Calu3 (cell line): Measurements from ENCODE around the gene FOXP1. TPM values are rescaled to one million over a fixed set of nuclear protein-coding genes. Genes with fewer than 3 reads are reported as not detected.

Source experiments
- BruUV-seq: library from RNA; stranded (reverse); fragments of 400-500 nt; replicated peaks from 2 replicates; lab custom pipeline; 2021; lab: Mats Ljungman, UMichigan
- CTCF ChIA-PET: fragments of 300-600 bp; sonication (Branson Sonifier 250); formaldehyde crosslinking; loops from one replicate; lab custom pipeline; 2022; ENCODE audit warnings: antibody characterized with exemption; lab: Charles Lee
- DNase-seq: peaks from one replicate; pipeline ENCODE4 v3.0.0; 2022
- H3K27ac Mint-ChIP-seq: one replicate; pipeline ENCODE4 v1.8.0; 2022; ENCODE audit warnings: mixed read lengths; ENCODE audit not compliant: unreplicated experiment
- H3K27me3 Mint-ChIP-seq: one replicate; pipeline ENCODE4 v1.8.0; 2022; ENCODE audit warnings: mixed read lengths; ENCODE audit not compliant: unreplicated experiment
- H3K36me3 Mint-ChIP-seq: one replicate; pipeline ENCODE4 v1.8.0; 2022; ENCODE audit warnings: mild to moderate bottlenecking, moderate library complexity, mixed read lengths; ENCODE audit not compliant: insufficient read depth, unreplicated experiment
- H3K4me1 Mint-ChIP-seq: one replicate; pipeline ENCODE4 v1.8.0; 2022; ENCODE audit warnings: mild to moderate bottlenecking, low read depth, mixed read lengths; ENCODE audit not compliant: unreplicated experiment
- H3K4me3 Mint-ChIP-seq: one replicate; pipeline ENCODE4 v1.8.0; 2022; ENCODE audit warnings: mild to moderate bottlenecking, low read depth, moderate library complexity, mixed read lengths; ENCODE audit not compliant: unreplicated experiment
- H3K9me3 Mint-ChIP-seq: one replicate; pipeline ENCODE4 v1.8.0; 2022; ENCODE audit warnings: low read depth, mixed read lengths; ENCODE audit not compliant: unreplicated experiment
- intact Hi-C: fragments of 100-400 bp; cut with micrococcal nuclease; formaldehyde crosslinking; loops from one replicate; pipeline ENCODE4 v1.10.0; 2022; ENCODE audit not compliant: unreplicated experiment
- total RNA-seq: library from RNA; stranded (reverse); gene quantifications from 2 replicates; pipeline ENCODE4 v1.2.3, GENCODE V29; 2022
- TF ChIP-seq, protein P1 (sequence below): fragments of 200-600 bp; IDR thresholded peaks from one replicate; pipeline ENCODE4 v1.8.0; 2022; ENCODE audit warnings: antibody characterized with exemption; ENCODE audit not compliant: unreplicated experiment

Gene FOXP1
- total RNA-seq, 1 experiment from 2014 or later, result 82.8 TPM

DNA sequence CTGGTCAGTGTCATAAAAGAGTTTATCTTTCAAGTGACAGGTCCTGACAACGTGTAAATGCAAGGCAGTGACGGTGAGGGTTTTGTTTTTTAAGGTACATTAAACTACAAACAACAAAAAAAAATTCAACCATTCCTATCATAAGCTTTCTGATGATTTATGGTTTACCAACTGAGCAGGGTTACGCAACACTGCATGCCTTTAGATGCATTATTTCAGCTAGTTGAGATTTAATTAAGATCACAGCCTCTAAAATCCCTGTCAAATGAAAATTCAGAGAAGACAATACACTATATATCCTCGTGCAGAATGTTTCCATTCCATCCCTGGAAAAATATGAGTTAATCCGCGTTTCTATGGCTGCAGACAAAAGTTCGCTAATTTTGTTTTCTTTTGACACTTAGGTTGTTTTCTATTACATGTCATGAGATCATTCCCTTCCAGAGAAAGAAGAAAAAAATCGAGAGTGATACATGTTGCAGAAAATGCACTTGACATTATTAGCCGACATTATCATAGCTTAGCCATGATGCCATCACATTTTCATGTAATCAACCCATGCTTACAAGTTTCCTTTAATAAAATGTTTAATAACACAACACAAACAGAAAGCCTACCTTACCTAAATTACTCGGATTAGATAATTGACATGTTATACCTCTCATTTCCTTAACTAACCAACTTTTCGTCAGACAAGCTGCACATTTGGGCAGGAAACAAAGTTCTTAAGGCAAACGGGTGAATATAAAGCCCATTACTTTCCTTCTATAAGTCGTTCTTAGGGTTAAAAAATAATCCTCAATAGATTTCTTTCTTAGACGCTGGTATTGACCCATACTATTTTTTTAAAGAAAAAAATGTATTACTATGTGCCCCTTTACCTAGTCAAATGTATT lies 521.2 kb downstream of the FOXP1 start:
- Mint-ChIP-seq H3K4me3 (no peak overlapping the region), H3K27ac (peak overlapping the region; percentile 75), H3K4me1 (peaks cover 34% of the 10 kb centered on the region), H3K27me3 (no peaks in the 10 kb centered on the region), H3K36me3 (peaks cover 12% of the 10 kb centered on the region), H3K9me3 (no peaks in the 10 kb centered on the region)
- TF ChIP-seq, protein P1, sequence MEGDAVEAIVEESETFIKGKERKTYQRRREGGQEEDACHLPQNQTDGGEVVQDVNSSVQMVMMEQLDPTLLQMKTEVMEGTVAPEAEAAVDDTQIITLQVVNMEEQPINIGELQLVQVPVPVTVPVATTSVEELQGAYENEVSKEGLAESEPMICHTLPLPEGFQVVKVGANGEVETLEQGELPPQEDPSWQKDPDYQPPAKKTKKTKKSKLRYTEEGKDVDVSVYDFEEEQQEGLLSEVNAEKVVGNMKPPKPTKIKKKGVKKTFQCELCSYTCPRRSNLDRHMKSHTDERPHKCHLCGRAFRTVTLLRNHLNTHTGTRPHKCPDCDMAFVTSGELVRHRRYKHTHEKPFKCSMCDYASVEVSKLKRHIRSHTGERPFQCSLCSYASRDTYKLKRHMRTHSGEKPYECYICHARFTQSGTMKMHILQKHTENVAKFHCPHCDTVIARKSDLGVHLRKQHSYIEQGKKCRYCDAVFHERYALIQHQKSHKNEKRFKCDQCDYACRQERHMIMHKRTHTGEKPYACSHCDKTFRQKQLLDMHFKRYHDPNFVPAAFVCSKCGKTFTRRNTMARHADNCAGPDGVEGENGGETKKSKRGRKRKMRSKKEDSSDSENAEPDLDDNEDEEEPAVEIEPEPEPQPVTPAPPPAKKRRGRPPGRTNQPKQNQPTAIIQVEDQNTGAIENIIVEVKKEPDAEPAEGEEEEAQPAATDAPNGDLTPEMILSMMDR, result no peak
- no peak for DNase-seq
- no TSS peak for BruUV-seq
- intact Hi-C loops, result loop anchor here (2.0 to 10.0 kb wide), 4 partner anchors 35 to 347 kb away; no protein-coding TSS in a partner anchor
- CTCF ChIA-PET, result interaction anchor here (0.5 kb wide), 1 partner anchor 30 kb away, joined by 3 read pairs; no protein-coding TSS in a partner anchor

DNA sequence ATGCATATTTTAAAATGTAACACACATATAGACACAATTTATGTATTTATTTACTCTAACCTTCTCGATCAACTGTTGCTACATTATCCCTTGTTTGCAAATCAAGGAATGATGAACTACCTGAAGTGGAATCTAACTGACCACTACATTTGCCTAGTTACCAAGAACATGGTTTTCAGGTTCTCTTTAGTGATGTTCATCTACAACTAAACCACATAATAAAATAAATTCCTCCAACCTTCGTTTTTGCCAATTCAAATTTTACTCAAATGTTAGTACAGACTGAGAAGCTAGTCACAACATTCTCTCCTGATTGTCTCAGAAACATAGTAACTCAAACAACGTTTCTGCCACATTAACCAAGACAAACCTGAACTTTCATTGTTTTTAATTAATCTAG lies 521.9 kb downstream of the FOXP1 start:
- Mint-ChIP-seq H3K27ac (peak overlapping the region; percentile 75), H3K36me3 (peaks cover 7% of the 10 kb centered on the region), H3K4me1 (peaks cover 27% of the 10 kb centered on the region), H3K9me3 (no peaks in the 10 kb centered on the region), H3K4me3 (no peak overlapping the region), H3K27me3 (no peaks in the 10 kb centered on the region)
- intact Hi-C loops, result loop anchor here (2.0 to 10.0 kb wide), 3 partner anchors 34 to 523 kb away; no protein-coding TSS in a partner anchor
- BruUV-seq, result no TSS peak
- TF ChIP-seq, protein P1, result no peak
- CTCF ChIA-PET, result no interaction called here
- no peak for DNase-seq

DNA sequence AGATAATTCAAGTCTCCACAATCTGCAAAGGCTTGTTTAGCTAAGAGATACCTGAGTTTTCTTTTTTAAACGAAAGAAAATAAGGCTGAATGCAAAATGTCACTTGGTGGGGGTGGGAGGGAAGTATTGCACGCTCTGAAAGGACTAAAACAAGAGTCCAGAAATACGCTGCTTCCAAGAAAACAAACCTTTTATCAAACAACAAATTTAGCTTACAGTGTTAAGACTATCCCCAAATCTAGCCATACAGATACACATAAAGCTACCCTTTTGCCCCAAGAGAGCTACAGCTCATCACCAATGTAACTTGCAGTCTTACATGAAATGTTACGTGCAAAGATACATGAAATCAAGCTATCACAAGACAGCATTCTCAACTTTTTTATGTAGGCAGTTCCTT lies 522.5 kb downstream of the FOXP1 start:
- CTCF ChIA-PET, result no interaction called here
- H3K27ac Mint-ChIP-seq, result peak overlapping the region; percentile 75
- no peak for DNase-seq
- no TSS peak for BruUV-seq
- H3K4me1 Mint-ChIP-seq, result peaks cover 23% of the 10 kb centered on the region
- intact Hi-C loops, result loop anchor here (2.0 to 10.0 kb wide), 3 partner anchors 34 to 524 kb away; no protein-coding TSS in a partner anchor
- H3K4me3 Mint-ChIP-seq, result no peak overlapping the region
- H3K36me3 Mint-ChIP-seq, result peaks cover 2% of the 10 kb centered on the region
- no peaks in the 10 kb centered on the region for H3K9me3 Mint-ChIP-seq
- no peaks in the 10 kb centered on the region for H3K27me3 Mint-ChIP-seq
- TF ChIP-seq, protein P1, result no peak

DNA sequence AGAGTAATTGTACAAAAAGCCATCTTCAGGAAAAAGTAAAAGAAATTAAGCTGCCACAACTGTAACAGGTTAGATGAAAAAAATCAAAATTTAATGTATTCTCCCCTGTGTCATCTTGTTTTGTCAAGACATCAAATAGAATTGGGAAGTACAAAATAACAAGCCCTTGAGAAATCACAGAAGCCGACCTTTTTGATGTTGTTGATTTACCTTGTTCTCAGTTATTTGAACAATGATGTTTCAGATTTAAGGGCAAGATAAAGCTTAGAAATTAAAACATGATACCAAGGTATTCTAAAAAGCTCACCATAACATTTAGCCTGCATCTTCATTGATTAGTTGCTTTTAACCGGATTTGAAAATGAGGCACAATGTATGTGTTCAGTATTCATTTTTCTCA lies 523.0 kb downstream of the FOXP1 start:
- CTCF ChIA-PET, result no interaction called here
- H3K4me1 Mint-ChIP-seq, result peaks cover 25% of the 10 kb centered on the region
- H3K27ac Mint-ChIP-seq, result peak overlapping the region; percentile 75
- no peaks in the 10 kb centered on the region for H3K36me3 Mint-ChIP-seq
- no peaks in the 10 kb centered on the region for H3K9me3 Mint-ChIP-seq
- TF ChIP-seq, protein P1, result no peak
- intact Hi-C loops, result loop anchor here (2.0 to 10.0 kb wide), 3 partner anchors 33 to 524 kb away; no protein-coding TSS in a partner anchor
- H3K27me3 Mint-ChIP-seq, result no peaks in the 10 kb centered on the region
- H3K4me3 Mint-ChIP-seq, result no peak overlapping the region
- BruUV-seq, result no TSS peak
- no peak for DNase-seq
